NCI-H1436 treated with DMSO at 0.1 percent for 48 hours (cell line): Measurements from ENCODE around the gene TTC28.
"Not testable (repeated sequence)": the region's sequence is repeated elsewhere in the genome, so short reads cannot be mapped to it uniquely, and the experiment has no call there.

ENCODE experiments used
- DNase-seq: peaks from one replicate; lab custom pipeline; 2025; lab: John Stamatoyannopoulos, UW

The TTC28 gene

DNA sequence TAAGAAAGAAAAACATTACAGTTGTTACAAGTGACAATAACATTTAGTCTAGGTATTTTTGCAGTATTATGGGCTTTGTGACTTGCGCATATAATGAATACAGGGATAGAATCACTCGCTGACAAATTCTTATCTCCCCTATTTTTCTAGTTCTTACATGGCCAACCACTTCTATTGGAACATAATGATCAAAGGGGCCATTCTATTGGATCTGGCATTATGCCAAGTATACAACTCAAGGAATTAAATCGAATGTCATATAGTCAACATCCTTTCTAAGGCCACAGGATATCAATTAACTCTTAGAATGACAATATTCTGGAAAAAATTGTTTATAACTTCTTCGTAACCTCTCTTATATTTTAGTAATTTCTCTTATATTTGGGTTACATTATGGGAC is 272.0 kb downstream of the TTC28 start:
- no peak for DNase-seq

DNA sequence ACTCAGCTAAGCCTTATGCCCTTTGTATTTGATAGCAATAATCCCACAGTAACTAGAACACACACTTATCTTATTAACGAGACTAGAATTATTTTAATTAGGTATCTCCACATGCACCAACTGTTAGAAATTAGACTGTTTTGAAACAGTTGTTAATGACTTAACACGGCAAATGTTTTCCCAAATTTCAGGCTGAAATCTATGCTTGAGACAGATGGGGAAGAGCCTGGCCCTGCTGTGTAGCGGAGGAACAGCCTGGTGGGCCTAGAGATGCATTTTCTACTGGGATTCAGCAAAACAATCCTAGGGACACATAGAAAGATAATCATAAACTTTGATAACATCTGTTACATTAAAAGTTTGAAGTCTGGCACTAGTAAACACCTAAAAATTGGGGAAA is 273.4 kb downstream of the TTC28 start:
- no peak for DNase-seq

DNA sequence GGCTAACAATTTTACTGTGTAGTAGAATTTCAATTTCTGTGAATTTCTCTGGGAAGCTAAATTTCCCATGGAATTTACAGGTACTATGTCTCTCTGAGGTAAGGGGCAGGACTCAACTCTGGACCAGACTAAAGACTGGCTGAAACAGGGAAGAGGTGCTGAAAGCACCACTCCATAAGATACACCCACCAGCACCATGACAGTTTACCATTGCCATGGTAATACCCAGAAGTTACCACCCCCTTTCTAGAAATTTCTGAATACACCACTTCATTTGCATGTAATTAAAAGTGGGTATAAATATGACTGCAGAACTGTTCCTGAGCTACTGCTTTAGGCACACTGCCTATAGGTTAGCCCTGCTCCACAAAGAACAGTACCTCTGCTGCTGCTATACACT is 274.1 kb downstream of the TTC28 start:
- no peak for DNase-seq

DNA sequence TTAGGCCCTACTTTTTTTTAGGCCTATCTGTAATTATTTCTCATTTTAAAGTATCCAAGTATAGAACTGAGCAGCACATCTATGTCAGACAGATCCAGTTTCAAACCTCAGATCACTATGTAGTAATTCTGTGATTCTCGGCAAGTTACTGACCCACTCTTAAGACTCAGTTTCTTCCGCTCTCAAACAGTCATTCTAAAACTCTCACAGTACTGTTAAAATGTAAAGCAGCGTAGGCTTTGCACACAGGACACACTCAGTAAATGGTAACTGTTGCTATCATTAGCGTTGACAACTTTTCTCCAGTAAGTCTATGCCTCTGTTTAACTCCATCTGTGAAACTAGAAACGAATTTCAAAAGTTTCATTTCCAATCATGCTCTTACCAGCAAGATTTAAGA is 277.1 kb downstream of the TTC28 start:
- no peak for DNase-seq

DNA sequence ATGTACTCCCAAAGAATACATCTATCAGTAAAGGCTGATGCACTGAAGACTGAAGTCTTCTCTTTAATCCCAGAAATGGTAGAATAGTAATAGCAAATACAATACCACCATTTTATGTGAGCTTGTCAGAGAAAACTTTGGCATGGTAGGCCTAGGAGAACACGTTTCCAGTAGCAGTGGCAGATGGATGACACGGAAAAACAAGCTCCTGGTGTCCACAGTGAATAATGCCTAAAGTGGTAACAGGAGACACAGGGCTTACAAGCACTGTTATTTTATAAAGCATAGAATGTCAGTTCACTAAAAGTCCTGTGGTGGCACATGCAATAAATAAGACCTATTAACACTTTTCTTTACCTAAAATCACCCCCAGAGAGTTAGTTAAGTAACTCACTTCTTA is 277.6 kb downstream of the TTC28 start:
- no peak for DNase-seq

DNA sequence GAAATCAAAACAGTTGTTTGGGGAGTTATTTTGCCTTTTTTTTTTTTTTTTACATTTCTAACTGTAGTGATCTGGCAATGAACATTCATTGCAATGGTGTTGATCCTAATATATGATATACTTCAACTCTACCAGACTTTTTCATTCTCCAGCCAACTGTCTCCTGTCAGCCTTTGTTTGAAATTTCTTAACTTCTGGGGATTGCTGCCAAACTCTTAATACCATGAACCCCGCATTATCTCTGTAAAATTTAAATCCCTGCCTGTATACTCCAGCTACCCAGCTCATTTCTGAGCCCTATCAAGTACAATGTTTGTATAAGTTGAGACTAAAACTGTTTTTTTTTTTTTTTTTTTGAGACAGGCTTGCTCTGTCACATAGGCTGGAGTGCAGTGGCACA is 280.7 kb downstream of the TTC28 start:
- DNase-seq, result no peak

DNA sequence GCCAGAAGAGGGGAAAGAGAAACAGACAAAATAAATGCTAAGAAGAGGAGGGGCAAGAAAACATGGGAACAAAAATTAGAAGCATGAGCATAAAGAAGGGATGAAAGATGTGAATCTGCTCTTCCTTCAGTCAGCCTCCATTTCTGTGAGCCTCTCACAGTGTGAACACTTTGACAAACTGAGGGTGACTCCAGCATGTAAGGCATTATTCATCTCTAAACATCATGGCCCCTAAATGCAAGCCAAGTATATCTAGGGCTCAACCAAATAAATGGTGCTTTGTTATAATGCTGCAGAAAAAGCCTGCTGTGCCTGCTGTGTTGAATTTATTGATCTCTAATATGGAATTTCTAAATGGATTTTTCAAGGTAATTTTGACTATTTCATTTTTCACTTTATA is 281.3 kb downstream of the TTC28 start:
- DNase-seq, result no peak

DNA sequence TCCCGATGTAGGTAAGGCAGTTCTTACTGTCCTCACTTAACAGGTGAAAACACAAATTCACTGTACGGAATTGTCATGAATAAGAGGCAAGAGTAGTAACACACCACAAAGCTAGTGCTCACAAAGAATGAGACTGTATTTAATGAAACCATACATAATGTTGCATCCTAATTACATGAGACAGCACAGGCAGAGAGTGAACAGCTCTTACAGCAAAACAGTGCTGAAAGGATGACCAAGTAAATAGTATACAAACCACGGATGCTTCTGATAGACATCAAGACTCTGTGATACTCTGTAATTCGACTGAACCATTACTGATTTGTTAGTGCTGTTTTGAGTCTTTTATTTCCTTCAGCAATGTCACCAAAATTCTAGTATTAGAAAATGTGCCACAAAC is 282.3 kb downstream of the TTC28 start:
- DNase-seq, result no peak

DNA sequence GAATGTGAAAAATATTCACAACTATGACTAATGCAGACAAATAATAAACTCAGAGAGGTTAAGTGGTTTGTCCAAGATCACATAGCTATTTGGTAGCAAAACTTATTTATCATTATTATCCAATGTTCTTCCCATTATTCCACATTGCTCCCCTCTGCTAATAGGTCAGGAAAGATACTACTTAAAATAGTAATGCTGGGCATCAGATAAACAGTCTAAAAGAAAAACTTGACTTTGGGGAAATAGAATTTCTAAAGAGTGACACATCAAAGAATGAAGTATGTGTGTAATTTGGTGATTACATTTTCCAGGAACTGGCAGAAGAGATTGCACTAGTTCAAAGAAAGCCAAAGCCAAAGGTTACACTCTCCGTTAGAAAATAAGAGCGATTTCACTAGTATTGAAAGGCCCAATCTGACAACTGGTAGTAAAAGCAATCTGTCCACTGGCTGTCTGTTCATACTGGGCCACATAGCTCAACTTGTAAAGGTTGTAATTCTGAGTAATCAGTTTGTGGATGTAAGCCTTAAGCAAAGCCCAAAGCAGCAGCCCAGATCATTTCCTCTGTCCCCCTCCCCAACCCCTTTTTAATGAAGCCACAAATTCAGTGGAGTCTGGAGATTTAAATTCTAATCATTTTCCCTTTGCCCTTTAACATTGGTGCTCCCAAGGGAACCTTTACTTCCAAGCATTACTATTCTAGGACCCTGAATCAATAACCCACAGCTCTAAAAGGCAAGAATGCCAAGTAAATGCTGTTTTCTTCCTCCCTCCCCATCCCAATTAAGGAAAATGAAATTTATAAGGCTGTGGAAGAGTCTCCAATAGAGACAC is 283.5 kb downstream of the TTC28 start:
- DNase-seq, result no peak

DNA sequence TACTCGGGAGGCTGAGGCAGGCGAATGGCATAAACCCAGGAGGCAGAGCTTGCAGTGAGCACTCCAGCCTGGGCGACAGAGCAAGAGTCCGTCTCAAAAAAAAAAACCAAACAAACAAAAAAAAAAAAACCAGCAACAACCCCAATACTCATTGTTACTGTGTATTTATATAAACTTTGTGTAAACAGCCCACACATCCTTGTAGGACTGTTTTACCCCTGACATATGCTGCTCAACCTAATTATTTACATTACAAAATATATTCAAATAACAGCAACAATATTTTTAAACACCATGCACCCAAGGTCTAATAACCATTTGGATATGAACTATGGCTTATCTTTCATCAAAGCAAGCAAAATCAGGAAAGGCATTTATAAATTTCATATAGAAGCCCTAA is 284.1 kb downstream of the TTC28 start:
- no peak for DNase-seq

DNA sequence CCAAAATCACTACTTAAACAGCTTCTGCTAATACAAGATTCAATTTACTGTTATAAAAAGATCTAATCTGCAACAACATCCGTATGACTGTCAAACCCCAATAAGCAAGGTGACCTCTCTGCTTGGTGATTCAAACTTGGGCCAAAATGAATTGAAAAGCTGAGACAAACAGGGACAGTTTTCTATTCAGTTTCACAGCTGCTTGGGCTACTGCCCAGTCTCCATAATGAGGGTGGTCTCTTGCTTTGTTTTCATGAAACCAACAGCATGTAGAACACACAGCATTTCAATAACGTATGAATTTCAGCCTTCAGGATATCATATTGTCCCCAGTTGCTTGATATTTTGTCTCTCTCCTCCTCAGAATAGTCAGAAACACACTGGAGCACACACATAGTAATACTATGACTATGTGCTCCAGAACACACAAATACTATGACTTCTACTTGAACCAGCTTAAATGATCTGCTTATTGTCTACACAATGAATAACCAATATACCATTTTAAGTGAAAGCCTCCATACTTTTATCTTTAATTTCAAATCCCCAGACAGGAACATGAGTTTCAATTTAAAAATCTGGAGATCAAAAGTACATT is 285.0 kb downstream of the TTC28 start:
- DNase-seq, result no peak

DNA sequence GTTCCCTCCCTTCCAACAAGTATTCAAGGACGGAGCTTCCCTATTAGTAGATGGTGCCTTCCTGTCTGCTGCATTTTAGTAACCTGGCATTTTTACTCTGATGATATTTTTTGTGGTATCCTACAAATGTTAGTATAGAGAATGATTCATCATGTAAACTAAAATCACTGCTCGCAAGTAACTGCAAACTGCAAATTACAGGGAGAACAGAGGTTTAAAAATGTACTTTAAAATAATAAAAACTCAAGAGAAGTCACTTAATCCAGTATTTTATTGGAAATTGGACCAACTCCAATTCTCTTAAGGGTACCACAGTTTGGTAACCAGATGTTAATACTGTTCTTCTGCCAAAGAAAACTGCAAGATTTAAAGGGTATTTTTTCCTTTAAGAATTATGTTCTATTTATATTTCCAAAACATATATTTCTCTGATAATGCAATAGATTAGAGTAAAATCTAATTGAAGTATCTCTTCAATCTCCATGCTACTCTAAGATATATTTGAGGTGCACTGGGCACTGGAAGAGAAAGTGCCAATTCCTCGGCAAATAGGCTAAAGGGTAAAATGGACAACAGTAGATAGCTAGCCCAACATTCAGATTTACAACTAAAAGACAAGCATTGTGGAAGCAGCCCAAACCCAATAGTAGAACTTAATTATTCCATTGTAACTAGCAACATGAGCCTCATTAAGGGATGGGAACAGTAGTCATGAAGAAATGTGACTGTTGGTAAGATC is 298.0 kb downstream of the TTC28 start:
- DNase-seq, result no peak

DNA sequence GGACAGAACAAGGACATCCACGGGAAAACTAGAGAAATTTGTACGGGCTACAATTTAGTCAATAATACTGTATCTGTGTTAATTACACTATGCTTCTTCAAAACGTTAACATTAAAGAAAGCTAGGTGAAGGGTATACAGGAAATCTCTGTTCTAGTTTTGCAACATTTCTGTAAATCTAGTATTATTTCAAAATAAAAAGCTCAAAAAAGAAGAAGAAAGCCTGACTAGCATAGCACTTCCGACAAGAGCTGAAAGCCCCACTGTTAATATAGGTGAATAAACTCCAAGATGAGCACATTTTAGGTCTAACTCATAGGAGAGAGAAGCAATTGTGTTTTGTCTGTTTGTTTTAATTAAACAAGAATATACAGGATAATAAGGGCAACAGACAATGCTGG is 299.7 kb downstream of the TTC28 start:
- no peak for DNase-seq

DNA sequence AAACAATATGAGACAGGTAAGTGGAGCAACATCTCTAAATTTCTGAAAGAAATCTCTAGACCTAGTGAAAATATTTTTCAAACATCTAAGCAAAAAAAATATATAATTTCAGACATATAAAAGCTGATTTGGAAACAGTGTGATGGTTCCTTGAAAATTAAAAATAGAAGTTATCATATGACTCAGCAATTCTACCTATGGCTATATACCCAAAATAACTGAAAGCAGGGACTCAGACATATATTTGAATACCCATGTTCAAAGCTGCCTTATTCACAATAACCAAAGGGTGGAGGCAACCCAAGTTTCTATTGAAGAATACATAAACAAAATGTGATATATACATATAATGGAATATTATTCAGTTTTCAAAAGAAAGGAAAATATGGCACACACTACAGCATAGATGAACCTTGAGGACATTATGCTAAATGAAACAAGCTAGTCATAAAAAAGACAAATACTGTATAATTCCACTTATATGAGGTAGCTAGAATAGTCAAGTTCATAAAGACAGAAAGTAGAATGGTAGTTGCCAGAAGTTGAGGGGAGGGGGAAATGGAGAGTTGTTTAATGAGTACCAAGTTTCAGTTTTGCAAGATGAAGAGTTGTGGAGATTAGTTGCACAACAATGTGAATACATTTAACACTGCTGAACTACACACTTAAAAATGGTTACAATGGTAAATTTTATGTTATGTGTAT is 300.4 kb downstream of the TTC28 start:
- no peak for DNase-seq

DNA sequence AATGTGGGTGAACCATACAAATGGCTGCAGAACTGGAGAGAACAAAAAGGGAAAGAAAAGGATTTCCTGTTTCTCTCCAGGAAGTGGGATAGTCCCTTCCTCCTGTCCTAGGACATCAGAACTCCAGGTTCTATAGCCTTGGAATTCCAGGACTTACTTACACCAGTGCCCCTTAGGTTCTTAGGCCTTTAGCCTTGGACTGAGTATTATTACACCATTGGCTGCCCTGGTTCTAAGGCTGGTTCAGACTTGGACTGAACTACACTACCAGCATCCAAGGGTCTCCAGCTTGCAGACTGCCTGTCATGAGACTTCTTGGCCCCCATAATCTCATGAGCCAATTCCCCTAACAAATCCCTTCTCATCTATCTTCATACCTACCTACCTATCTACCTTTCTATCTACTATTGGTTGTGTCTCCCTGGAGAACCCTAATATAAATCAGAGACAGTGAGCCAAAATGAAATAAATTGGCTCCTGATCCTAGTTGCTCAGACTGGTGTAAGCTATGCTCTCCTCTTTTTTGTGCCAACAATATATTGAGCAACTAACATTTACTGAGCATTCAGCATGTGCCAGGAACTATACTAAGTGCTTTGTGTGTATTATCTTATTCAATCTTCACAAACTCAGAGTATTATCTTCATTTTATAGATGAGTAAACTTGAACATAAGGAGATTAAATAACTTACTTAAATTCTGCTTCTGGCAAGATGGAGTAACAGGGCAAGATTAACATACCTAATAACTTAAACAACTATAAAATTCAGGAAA is 303.7 kb downstream of the TTC28 start:
- no peak for DNase-seq

DNA sequence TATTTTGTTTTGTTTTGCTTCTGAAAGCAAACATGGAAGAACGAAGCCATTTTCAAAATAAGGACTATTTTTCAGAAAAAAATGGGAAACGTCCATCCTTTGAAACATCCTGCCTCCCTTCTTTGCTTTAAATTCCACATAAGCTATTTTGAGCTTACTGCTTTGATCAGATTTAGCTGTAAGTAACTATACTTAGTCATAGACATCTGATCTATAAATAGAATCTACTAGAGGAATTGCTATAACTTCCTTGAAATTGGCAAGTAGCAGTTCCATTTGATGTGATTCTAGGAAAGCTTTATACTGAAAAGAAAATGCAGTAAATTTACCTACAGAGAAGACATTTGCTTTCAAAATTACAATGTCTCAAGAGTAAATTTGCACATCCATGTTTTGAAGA is 305.8 kb downstream of the TTC28 start:
- DNase-seq, result no peak

DNA sequence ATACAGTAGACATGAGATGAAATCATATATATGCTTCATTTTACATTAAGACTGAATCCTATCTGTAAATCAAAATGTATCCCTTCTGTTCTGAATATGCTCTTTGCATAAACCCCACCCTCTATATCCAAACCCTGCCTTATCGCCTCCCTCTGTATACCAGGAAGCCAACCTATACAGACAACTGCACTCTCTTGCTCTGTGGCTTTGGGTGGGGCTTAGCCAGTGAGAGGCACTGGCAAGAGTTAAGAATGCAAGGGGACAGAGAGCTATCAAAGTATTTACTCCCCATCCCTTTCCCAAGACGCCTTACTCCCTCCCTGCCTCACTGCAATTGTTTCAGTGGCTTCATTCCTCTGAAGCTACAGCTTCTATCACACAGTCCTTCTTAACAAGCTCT is 309.8 kb downstream of the TTC28 start:
- DNase-seq, result no peak

DNA sequence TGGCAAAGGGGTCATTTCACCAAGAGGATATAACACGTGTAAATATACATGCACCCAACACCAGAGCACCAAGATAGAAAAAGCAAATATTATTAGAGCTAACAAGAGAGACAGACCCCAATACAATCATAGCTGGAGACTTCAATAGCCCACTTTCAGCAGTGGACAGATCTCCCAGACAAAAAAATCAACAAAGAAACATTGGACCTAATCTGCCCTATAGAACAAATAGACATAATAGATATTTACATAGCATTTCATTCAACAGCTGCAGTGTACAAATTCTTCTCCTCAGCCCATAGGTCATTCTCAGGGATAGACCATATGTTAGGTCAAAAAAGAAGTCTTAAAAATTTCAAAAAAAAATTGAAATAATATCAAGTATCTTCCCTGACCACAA is 312.8 kb downstream of the TTC28 start:
- no peak for DNase-seq

DNA sequence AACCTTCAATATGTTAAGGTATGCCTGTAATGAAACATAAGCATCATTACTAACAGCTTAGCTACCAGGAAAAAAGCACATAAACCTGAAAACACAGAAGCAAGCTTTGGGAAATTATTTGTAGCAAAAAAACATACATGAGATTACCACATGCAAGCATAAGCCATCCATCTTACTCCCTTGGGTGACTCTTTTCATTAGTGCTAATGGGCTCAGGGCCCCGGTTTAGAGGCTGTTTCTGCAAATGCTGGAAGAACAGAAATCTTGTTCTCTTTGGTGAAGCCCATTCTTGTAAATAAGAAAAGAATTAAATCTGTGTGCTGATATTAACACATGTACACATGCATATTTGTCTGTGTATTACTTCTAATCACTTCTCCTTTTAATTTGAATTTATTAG is 314.3 kb downstream of the TTC28 start:
- no peak for DNase-seq

DNA sequence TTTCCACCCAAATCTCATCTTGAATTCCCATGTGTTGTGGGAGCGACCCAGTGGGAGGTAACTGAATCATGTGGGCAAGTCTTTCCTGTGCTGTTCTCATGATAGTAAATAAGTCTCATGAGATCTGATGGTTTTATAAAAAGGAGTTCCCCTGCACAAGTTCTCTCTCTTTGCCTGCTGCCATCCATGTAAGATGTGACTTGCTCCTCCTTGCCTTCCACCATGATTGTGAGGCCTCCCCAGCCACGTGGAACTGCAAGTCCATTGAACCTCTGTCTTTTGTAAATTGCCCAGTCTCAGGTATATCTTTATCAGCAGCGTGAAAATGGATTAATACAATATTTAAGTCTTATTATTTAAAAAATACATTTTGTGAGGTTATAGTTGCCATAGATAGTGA is 315.5 kb downstream of the TTC28 start:
- not testable (repeated sequence) for DNase-seq

DNA sequence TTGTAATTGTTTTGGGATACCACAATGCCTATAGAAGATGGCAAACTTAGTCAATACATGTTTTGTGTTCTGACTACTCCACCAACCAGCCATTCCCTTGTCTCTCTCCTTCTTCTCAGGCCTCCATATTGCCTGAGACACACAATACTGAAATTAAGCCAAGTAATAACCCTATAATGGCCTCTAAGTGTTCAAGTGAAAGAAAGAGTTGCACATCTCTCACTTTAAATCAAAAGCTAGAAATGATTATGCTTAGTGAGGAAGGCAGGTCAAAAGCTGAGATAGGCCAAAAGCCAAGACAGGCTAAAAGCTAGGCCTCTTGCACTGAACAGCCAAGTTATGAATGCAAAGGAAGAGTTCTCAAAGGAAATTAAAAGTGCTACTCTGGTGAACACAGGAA is 318.7 kb downstream of the TTC28 start:
- no peak for DNase-seq

DNA sequence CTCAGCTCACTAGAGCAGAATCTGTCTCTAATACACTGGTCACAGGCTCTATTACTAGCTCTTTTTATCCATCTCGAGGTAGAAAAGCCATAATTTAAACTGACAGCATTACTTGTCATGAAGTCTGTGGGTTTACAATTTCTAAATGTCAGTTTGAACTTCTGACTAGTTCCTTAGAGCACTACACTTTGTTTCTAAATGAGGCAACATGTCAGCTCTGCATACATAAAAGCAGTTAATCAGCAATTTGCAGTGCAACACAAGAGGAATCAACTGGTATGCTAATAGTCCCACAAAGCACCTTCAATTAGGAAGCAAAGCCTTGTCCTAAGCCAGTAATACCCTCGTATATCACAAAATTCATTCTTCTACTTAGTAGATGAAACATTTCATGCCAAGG is 321.3 kb downstream of the TTC28 start:
- DNase-seq, result no peak
